OCI-LY1 (cell line): ENCODE data around the gene RPS6KA3.

Source experiments
- H2AFZ ChIP-seq: fragments of 200-600 bp; sonication (generic), shearing (Covaris generic); 2 replicates; pipeline ENCODE4 v1.6.0; 2014; ENCODE audit warnings: antibody characterized with exemption, mild to moderate bottlenecking, low read length
- H3F3A ChIP-seq: fragments of 200-600 bp; sonication (generic), shearing (Covaris generic); 2 replicates; pipeline ENCODE4 v1.6.0; 2014; ENCODE audit warnings: mild to moderate bottlenecking, antibody characterized with exemption, low read length, moderate library complexity; ENCODE audit not compliant: insufficient read depth
- H3K27ac ChIP-seq: fragments of 200-600 bp; sonication (generic); 2 replicates; pipeline ENCODE4 v1.5.1; 2014; ENCODE audit warnings: low read length, mixed run types, mild to moderate bottlenecking, low read depth; ENCODE audit not compliant: poor library complexity, severe bottlenecking
- H3K27me3 ChIP-seq: fragments of 200-600 bp; sonication (generic); 2 replicates; pipeline ENCODE4 v1.6.0; 2014; ENCODE audit warnings: antibody characterized with exemption, mild to moderate bottlenecking, low read length, moderate library complexity; ENCODE audit not compliant: insufficient read depth
- H3K36me3 ChIP-seq: fragments of 200-600 bp; sonication (generic); 2 replicates; pipeline ENCODE4 v1.6.1; 2014; ENCODE audit warnings: mild to moderate bottlenecking, antibody characterized with exemption, low read length, moderate library complexity, mixed read lengths; ENCODE audit not compliant: insufficient read depth
- H3K4me1 ChIP-seq: fragments of 200-600 bp; sonication (generic); 2 replicates; pipeline ENCODE4 v1.5.1; 2014; ENCODE audit warnings: mild to moderate bottlenecking, low read length, moderate library complexity; ENCODE audit not compliant: insufficient read depth, severe bottlenecking
- H3K4me2 ChIP-seq: fragments of 200-600 bp; sonication (generic), shearing (Covaris generic); 2 replicates; pipeline ENCODE4 v1.6.1; 2014; ENCODE audit warnings: low read length
- H3K4me3 ChIP-seq: fragments of 200-600 bp; sonication (generic); 2 replicates; pipeline ENCODE4 v1.5.1; 2014; ENCODE audit warnings: low read length, low read depth, mild to moderate bottlenecking, mixed read lengths; ENCODE audit not compliant: poor library complexity, severe bottlenecking
- H3K79me2 ChIP-seq: fragments of 200-600 bp; shearing (Covaris generic); 2 replicates; pipeline ENCODE4 v1.6.1; 2016; ENCODE audit warnings: mixed run types, low read length, mixed read lengths; ENCODE audit not compliant: insufficient read depth
- H3K9ac ChIP-seq: fragments of 200-600 bp; sonication (generic), shearing (Covaris generic); 2 replicates; pipeline ENCODE4 v1.6.1; 2014; ENCODE audit warnings: mild to moderate bottlenecking, low read length, mixed read lengths
- H3K9me2 ChIP-seq: fragments of 200-600 bp; sonication (generic), shearing (Covaris generic); 2 replicates; pipeline ENCODE4 v1.6.1; 2014; ENCODE audit warnings: low read depth, mild to moderate bottlenecking, low read length, mixed read lengths
- H3K9me3 ChIP-seq: fragments of 200-600 bp; shearing (Covaris generic); 2 replicates; pipeline ENCODE4 v1.6.1; 2014; ENCODE audit warnings: low read length, mixed read lengths
- H4K20me1 ChIP-seq: fragments of 200-600 bp; sonication (generic), shearing (Covaris generic); 2 replicates; pipeline ENCODE4 v1.6.0; 2016; ENCODE audit warnings: mild to moderate bottlenecking, low read length; ENCODE audit not compliant: insufficient read depth
- EZH2 ChIP-seq: fragments of 200-600 bp; sonication (generic), shearing (Covaris generic); IDR thresholded peaks from 2 replicates; pipeline ENCODE4 v1.8.0; 2017; ENCODE audit warnings: borderline replicate concordance, mixed run types, mild to moderate bottlenecking, antibody characterized with exemption, low read length, moderate library complexity, mixed read lengths
- TF ChIP-seq, protein P1 (sequence below): fragments of 200-600 bp; sonication (generic), shearing (Covaris generic); IDR thresholded peaks from 2 replicates; pipeline ENCODE4 v1.5.1; 2017; ENCODE audit warnings: mild to moderate bottlenecking, antibody characterized with exemption, low read length, moderate library complexity, mixed read lengths

Gene RPS6KA3

GRCh38 chrX:20135944-20136343 lies 130.8 kb downstream of the RPS6KA3 start:
- no peak overlapping the region for H3K4me3 ChIP-seq
- H3K9ac ChIP-seq: no peak overlapping the region
- no peaks in the 10 kb centered on the region for H4K20me1 ChIP-seq
- TF ChIP-seq, protein P1, sequence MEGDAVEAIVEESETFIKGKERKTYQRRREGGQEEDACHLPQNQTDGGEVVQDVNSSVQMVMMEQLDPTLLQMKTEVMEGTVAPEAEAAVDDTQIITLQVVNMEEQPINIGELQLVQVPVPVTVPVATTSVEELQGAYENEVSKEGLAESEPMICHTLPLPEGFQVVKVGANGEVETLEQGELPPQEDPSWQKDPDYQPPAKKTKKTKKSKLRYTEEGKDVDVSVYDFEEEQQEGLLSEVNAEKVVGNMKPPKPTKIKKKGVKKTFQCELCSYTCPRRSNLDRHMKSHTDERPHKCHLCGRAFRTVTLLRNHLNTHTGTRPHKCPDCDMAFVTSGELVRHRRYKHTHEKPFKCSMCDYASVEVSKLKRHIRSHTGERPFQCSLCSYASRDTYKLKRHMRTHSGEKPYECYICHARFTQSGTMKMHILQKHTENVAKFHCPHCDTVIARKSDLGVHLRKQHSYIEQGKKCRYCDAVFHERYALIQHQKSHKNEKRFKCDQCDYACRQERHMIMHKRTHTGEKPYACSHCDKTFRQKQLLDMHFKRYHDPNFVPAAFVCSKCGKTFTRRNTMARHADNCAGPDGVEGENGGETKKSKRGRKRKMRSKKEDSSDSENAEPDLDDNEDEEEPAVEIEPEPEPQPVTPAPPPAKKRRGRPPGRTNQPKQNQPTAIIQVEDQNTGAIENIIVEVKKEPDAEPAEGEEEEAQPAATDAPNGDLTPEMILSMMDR: no peak
- no peak for TF ChIP-seq EZH2
- H3K36me3 ChIP-seq: peaks cover 85% of the 10 kb centered on the region
- H3F3A ChIP-seq: no peaks in the 10 kb centered on the region
- no peak overlapping the region for H3K4me2 ChIP-seq
- no peaks in the 10 kb centered on the region for H3K27me3 ChIP-seq
- peaks cover 17% of the 10 kb centered on the region for H3K4me1 ChIP-seq
- peaks cover 19% of the 10 kb centered on the region for H3K79me2 ChIP-seq
- no peak overlapping the region for H2AFZ ChIP-seq
- H3K9me2 ChIP-seq: no peaks in the 10 kb centered on the region
- H3K9me3 ChIP-seq: no peaks in the 10 kb centered on the region
- no peak overlapping the region for H3K27ac ChIP-seq

DNA sequence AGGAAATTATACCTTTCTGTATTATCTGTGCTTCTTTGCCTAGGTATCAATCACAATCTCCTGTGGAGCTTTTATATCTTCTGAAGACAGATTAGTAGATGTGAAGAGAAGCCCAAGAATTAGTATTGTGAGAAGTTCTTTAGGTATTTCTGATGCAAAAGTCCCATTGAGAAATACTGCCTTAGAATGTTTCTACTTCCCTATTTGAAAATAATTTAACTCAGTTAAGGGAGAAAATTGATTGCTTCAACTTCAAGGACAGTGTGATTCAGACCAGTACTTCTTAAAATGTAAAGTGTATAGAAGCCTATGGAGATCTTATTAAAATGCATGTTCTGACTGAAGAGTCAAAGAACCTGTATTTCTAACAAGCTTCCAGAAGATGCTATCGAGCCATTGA lies 134.0 kb downstream of the RPS6KA3 start:
- Histone ChIP-seq H3K4me2 (no peak overlapping the region), H3K9me3 (no peaks in the 10 kb centered on the region), H3K36me3 (peaks cover 83% of the 10 kb centered on the region), H3K9me2 (no peaks in the 10 kb centered on the region), H3K4me1 (no peaks in the 10 kb centered on the region), H3K4me3 (no peak overlapping the region), H3K79me2 (no peaks in the 10 kb centered on the region), H4K20me1 (no peaks in the 10 kb centered on the region), H3F3A (no peaks in the 10 kb centered on the region), H3K27me3 (no peaks in the 10 kb centered on the region), H3K9ac (no peak overlapping the region), H2AFZ (no peak overlapping the region), H3K27ac (no peak overlapping the region)
- TF ChIP-seq, protein P1: no peak
- TF ChIP-seq EZH2: no peak

- Histone ChIP-seq H3K79me2 (no peaks in the 10 kb centered on the region), H3F3A (no peaks in the 10 kb centered on the region), H3K36me3 (peaks cover 62% of the 10 kb centered on the region), H3K4me1 (no peaks in the 10 kb centered on the region), H3K4me2 (no peak overlapping the region), H3K27ac (no peak overlapping the region), H2AFZ (no peak overlapping the region), H3K9me2 (no peaks in the 10 kb centered on the region), H3K9me3 (no peaks in the 10 kb centered on the region), H3K9ac (no peak overlapping the region), H4K20me1 (no peaks in the 10 kb centered on the region), H3K4me3 (no peak overlapping the region), H3K27me3 (no peaks in the 10 kb centered on the region)
- TF ChIP-seq EZH2: no peak
- TF ChIP-seq, protein P1: no peak
Measured at GRCh38 chrX:20130357-20130756, 136.4 kb downstream of the RPS6KA3 start.
